Colonic mucosa (tissue), 4 donors: ENCODE results near the gene PLXNA1. TPM values are rescaled to one million over a fixed set of nuclear protein-coding genes. Genes with fewer than 3 reads are reported as not detected.

Experiments
- DNase-seq: peaks from one replicate; pipeline ENCODE4 v3.0.0-alpha.2; 2020
- H3K27ac ChIP-seq: fragments of 200-600 bp; one replicate; pipeline ENCODE4 v1.8.0; 2021
- H3K27me3 ChIP-seq: fragments of 200-600 bp; one replicate; pipeline ENCODE4 v1.8.0; 2021
- H3K36me3 ChIP-seq: fragments of 200-600 bp; one replicate; pipeline ENCODE4 v1.8.0; 2021
- H3K4me1 ChIP-seq: fragments of 200-600 bp; one replicate; pipeline ENCODE4 v1.8.0; 2021; ENCODE audit warnings: mild to moderate bottlenecking
- H3K4me3 ChIP-seq: fragments of 200-600 bp; one replicate; pipeline ENCODE4 v1.8.0; 2021
- H3K9ac ChIP-seq, 2 donors: one replicate each; pipeline ENCODE4 v1.7.0; 2013; ENCODE audit warnings: control low read depth in 2 of 2, low read depth in 2 of 2, low read length in 2 of 2
- H3K9me3 ChIP-seq: fragments of 200-600 bp; one replicate; pipeline ENCODE4 v1.8.0; 2021
- CTCF ChIP-seq: fragments of 200-600 bp; IDR thresholded peaks from one replicate; pipeline ENCODE4 v1.8.0; 2022; ENCODE audit warnings: antibody characterized with exemption, mild to moderate bottlenecking
- intact Hi-C: fragments of 100-400 bp; cut with DNase I; formaldehyde crosslinking; loops from one replicate; pipeline ENCODE4 v1.14.1; 2022
- total RNA-seq, 2 donors: library from RNA; stranded (reverse); fragmentation: NEBNext Ultra II Directional in 1 of 2; extraction: Animal tissue kit (Norgen Biotek cat#: 25700) in 1 of 2; gene quantifications; one replicate each; pipeline ENCODE4 v1.2.1, GENCODE V29; 2021
- donor health status: healthy.
- donor health status: DM: no; HTN: no; CAD: no.
- donor health status: DM: no; HTN: no; CAD: no.

PLXNA1 gene
- total RNA-seq, 2 donors from 2014 or later = 16.0 to 19.3 TPM

DNA sequence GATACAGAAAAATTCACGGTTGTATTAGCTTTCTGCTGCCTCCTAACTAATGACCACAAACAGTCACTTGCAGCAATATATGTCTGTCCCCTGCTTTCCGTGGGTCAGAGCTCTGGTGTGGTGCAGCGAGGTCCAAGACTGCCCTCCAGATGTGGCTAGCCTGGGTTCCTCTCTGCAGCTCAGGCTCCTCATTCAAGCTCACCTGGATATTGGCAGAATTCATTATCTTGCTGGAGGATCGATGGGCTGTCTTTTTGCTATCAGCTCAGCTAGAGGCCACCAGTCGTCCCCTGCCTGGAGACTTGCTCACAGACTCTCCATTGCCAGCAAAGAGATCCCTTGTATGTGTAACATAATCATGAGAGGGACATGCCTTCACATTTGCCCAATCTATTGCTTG is 12.8 kb upstream of the PLXNA1 start:
- no peaks in the 10 kb centered on the region for H3K27me3 ChIP-seq
- no peak overlapping the region for H3K9ac ChIP-seq
- intact Hi-C loops = loop anchor here (10.0 kb wide), 1 partner anchor 285 kb away; no protein-coding TSS in a partner anchor
- no peak overlapping the region for H3K27ac ChIP-seq
- TF ChIP-seq CTCF = no peak
- no peaks in the 10 kb centered on the region for H3K36me3 ChIP-seq
- H3K4me3 ChIP-seq = no peak overlapping the region
- H3K4me1 ChIP-seq = no peaks in the 10 kb centered on the region
- H3K9me3 ChIP-seq = no peaks in the 10 kb centered on the region
- DNase-seq = no peak

DNA sequence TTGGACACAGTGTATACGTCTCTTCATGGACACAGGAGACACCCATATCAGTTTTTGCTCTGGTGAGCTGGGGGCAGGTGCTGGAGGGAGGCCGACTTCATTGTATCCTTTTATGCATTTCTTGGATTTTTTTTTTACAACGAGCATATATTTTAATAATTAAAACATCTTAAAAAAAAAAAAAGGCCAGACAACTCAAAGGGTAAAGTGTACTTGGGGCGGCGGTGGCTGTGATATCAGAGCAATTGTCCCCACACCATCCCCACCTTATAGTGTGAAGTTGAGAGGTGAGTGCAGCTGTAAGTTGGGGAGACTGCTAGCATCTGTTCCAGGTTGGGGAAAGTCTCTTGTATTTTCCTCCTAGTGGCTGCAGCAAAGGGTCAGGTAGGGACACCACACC is 12.0 kb upstream of the PLXNA1 start:
- intact Hi-C loops = loop anchor here (10.0 kb wide), 1 partner anchor 286 kb away; no protein-coding TSS in a partner anchor
- no peak for DNase-seq
- Histone ChIP-seq H3K27me3 (no peaks in the 10 kb centered on the region), H3K4me3 (no peak overlapping the region), H3K36me3 (no peaks in the 10 kb centered on the region), H3K27ac (no peak overlapping the region), H3K9ac (no peak overlapping the region), H3K9me3 (no peaks in the 10 kb centered on the region), H3K4me1 (no peaks in the 10 kb centered on the region)
- no peak for TF ChIP-seq CTCF

- intact Hi-C loops = loop anchor here (10.0 kb wide), 1 partner anchor 287 kb away; no protein-coding TSS in a partner anchor
- no peak overlapping the region for H3K27ac ChIP-seq
- no peak for TF ChIP-seq CTCF
These were observed 11.0 kb upstream of the PLXNA1 start for GRCh38 chr3:126971891-126972351.

GRCh38 chr3:126972866-126973265 is 10.0 kb upstream of the PLXNA1 start:
- no peak overlapping the region for H3K4me3 ChIP-seq
- H3K9me3 ChIP-seq = no peaks in the 10 kb centered on the region
- no peaks in the 10 kb centered on the region for H3K36me3 ChIP-seq
- intact Hi-C loops = loop anchor here (10.0 kb wide), 1 partner anchor 288 kb away; no protein-coding TSS in a partner anchor
- H3K27ac ChIP-seq = no peak overlapping the region
- H3K9ac ChIP-seq = no peak overlapping the region
- no peaks in the 10 kb centered on the region for H3K4me1 ChIP-seq
- no peaks in the 10 kb centered on the region for H3K27me3 ChIP-seq
- DNase-seq = no peak
- TF ChIP-seq CTCF = no peak

More at GRCh38 chr3:126971891-126972351, 11.0 kb upstream of the PLXNA1 start:
- Histone ChIP-seq H3K27me3 (no peaks in the 10 kb centered on the region), H3K4me3 (no peak overlapping the region), H3K9ac (no peak overlapping the region), H3K36me3 (no peaks in the 10 kb centered on the region), H3K4me1 (no peaks in the 10 kb centered on the region), H3K9me3 (no peaks in the 10 kb centered on the region)
- peak; percentile 66 for DNase-seq

GRCh38 chr3:126973814-126974213 is 9.1 kb upstream of the PLXNA1 start:
- no peak for TF ChIP-seq CTCF
- DNase-seq = no peak
- Histone ChIP-seq H3K27me3 (no peaks in the 10 kb centered on the region), H3K4me3 (no peak overlapping the region), H3K36me3 (no peaks in the 10 kb centered on the region), H3K9ac (no peak overlapping the region), H3K4me1 (no peaks in the 10 kb centered on the region), H3K27ac (no peak overlapping the region), H3K9me3 (no peaks in the 10 kb centered on the region)
- intact Hi-C loops = loop anchor here (10.0 kb wide), 1 partner anchor 289 kb away; no protein-coding TSS in a partner anchor
